ENCODE data around the gene KNDC1.

GRCh38 chr10:133159611-133159949 lies 439 bp upstream of the KNDC1 start:
- TF ChIP-seq EZH2phosphoT487 (IDR thresholded peaks at IDR 0.05; ENCODE audit: low read depth): no peak
- no peak for TF ChIP-seq CTCF (IDR thresholded peaks at IDR 0.05; ENCODE audit: low read depth, low read length)
